ENCODE data around the gene SIK2. TPM values are rescaled to one million over a fixed set of nuclear protein-coding genes. Genes with fewer than 3 reads are reported as not detected.

SIK2 gene
- total RNA-seq (ENCODE audit: low replicate concordance): 4.3 and 5.4 TPM in 2 replicates

GRCh38 chr11:111601979-111602864 is at the start of gene SIK2:
SIK2 (plus strand) TSS chr11:111602449; CDS start chr11:111602564, 115 bp downstream.

DNA sequence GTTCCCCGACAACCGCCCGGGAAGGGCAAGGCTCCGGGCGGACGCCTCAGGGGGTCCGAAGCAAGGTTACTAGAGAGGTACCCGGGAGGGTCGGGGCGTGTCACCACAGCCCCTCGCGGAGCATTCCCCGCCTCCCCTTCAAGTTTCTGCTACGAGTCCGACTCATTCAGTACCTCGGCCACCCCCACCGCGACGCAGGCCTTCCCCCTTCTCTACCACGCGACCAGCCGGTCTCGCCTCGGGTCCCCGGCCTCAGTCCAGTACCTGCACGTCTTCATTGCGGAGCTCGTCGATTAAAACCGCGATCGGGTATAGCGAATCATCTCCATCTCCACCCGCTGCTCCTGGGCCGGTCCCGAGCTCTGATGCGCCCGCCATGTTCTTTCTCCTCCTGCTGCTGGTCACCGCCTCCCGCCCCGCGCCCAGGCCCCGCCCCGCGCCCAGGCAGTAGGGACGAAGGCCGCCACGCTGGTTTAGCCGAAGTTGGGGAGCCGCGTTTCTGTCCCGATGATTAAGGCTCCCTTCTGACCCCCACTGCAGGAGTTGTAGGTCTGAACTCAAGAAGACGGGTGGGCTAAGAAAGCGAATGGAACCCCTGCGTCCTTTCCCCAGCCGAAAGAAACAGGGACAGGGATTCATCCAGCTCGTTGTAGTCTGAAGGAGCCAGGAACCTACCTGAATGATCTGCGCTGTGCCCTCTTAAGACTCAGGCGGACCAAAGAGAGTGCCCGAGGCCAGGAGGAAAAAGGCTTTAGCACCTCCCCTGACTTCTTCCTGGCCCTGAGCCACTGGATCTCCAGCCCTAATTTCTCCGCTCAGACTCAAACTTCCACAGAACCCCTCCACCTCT is 164.0 kb downstream of the SIK2 start, which contains the start of gene PPP2R1B:
Gene PPP2R1B (minus strand): TSS at position 406 of the 850 bp plus-strand sequence. CDS start 28 bp downstream, at position 378.

Other genes starting within 250 kb of the SIK2 start
- gene POU2AF1, start 223.2 kb upstream of the SIK2 start, total RNA-seq (ENCODE audit: low replicate concordance): not detected in 2 replicates
- gene BTG4, start 90.1 kb upstream of the SIK2 start, total RNA-seq (ENCODE audit: low replicate concordance): not detected in 2 replicates
- not detected in 2 replicates for gene HOATZ, start 87.7 kb upstream of the SIK2 start, total RNA-seq (ENCODE audit: low replicate concordance)
- gene LAYN, start 61.7 kb upstream of the SIK2 start, total RNA-seq (ENCODE audit: low replicate concordance): 6.5 and 61.4 TPM in 2 replicates
- 21.7 and 24.1 TPM in 2 replicates for gene PPP2R1B, start 163.9 kb downstream of the SIK2 start, total RNA-seq (ENCODE audit: low replicate concordance)

Measured in smooth muscle cell of the coronary artery (primary cell).